WTC11 (cell line): ENCODE measurements around the gene NOP16. TPM values are rescaled to one million over a fixed set of nuclear protein-coding genes. Genes with fewer than 3 reads are reported as not detected.

Experiments
- ATAC-seq: fragments of 200-7000 bp; cut with Tn5 transposase; 2 replicates; pipeline ENCODE4 v1.10.0; 2021; ENCODE audit warnings: mild to moderate bottlenecking, moderate library complexity
- CTCF ChIA-PET: fragments of 300-600 bp; sonication (Branson Sonifier 250); formaldehyde crosslinking; loops from one replicate; lab custom pipeline; 2021; ENCODE audit warnings: antibody characterized with exemption; lab: Charles Lee
- POLR2A ChIA-PET: fragments of 350-600 bp; sonication (Branson Sonifier 250); formaldehyde crosslinking; loops from one replicate; lab custom pipeline; 2021; ENCODE audit warnings: antibody characterized with exemption; lab: Charles Lee
- DNase-seq: peaks from one replicate; pipeline ENCODE4 v3.0.0; 2021; ENCODE audit warnings: low spot score
- H3K27ac Mint-ChIP-seq: 2 replicates; pipeline ENCODE4 v1.8.0; 2021; ENCODE audit warnings: mixed read lengths
- H3K27me3 Mint-ChIP-seq: 2 replicates; pipeline ENCODE4 v1.8.0; 2021; ENCODE audit warnings: low read depth, mild to moderate bottlenecking, moderate library complexity, mixed read lengths
- H3K36me3 Mint-ChIP-seq: 2 replicates; pipeline ENCODE4 v1.8.0; 2021; ENCODE audit warnings: mixed read lengths
- H3K4me1 Mint-ChIP-seq: 2 replicates; pipeline ENCODE4 v1.8.0; 2022; ENCODE audit warnings: mixed read lengths
- H3K4me3 Mint-ChIP-seq: 2 replicates; pipeline ENCODE4 v1.8.0; 2021; ENCODE audit warnings: mild to moderate bottlenecking, moderate library complexity, mixed read lengths
- H3K9me3 Mint-ChIP-seq: 2 replicates; pipeline ENCODE4 v1.8.0; 2021; ENCODE audit warnings: mixed read lengths
- FOXP1 ChIP-seq: sonication (generic); formaldehyde crosslinking; IDR thresholded peaks from 2 replicates; pipeline ENCODE4 v1.8.0; 2022; ENCODE audit warnings: missing genetic modification reagents, mild to moderate bottlenecking, moderate library complexity, borderline replicate concordance
- MYBL2 ChIP-seq: sonication (generic); formaldehyde crosslinking; IDR thresholded peaks from 2 replicates; pipeline ENCODE4 v1.8.1; 2023; ENCODE audit warnings: mild to moderate bottlenecking, moderate library complexity, missing genetic modification reagents
- NFATC4 ChIP-seq: fragments of 250-450 bp; sonication (Bioruptor Pico); IDR thresholded peaks from 2 replicates; pipeline ENCODE4 v1.9.0; 2021; ENCODE audit warnings: mild to moderate bottlenecking
- NR1H2 ChIP-seq: sonication (generic); formaldehyde crosslinking; IDR thresholded peaks from 2 replicates; pipeline ENCODE4 v1.9.0; 2021; ENCODE audit warnings: mild to moderate bottlenecking, moderate library complexity, missing genetic modification reagents
- NR3C1 ChIP-seq: sonication (generic); formaldehyde crosslinking; conservative IDR thresholded peaks from 2 replicates; pipeline ENCODE4 v1.8.1; 2023; ENCODE audit warnings: low read depth, mild to moderate bottlenecking, missing genetic modification reagents
- TCF7 ChIP-seq: sonication (generic); formaldehyde crosslinking; IDR thresholded peaks from 2 replicates; pipeline ENCODE4 v1.8.0; 2022; ENCODE audit warnings: mild to moderate bottlenecking, low read depth, missing genetic modification reagents, moderate library complexity
- TEAD1 ChIP-seq: sonication (generic); formaldehyde crosslinking; IDR thresholded peaks from 2 replicates; pipeline ENCODE4 v1.8.0; 2022; ENCODE audit warnings: mild to moderate bottlenecking, missing genetic modification reagents
- ZNF121 ChIP-seq: sonication (generic); formaldehyde crosslinking; IDR thresholded peaks from 2 replicates; pipeline ENCODE4 v1.8.0; 2023; ENCODE audit warnings: missing genetic modification reagents
- ZNF317 ChIP-seq: sonication (generic); formaldehyde crosslinking; IDR thresholded peaks from 2 replicates; pipeline ENCODE4 v1.8.1; 2023; ENCODE audit warnings: low read depth, mild to moderate bottlenecking, moderate library complexity, missing genetic modification reagents, borderline replicate concordance
- ZNF423 ChIP-seq: fragments of 250-450 bp; sonication (Bioruptor Pico); IDR thresholded peaks from 2 replicates; pipeline ENCODE4 v2.1.2; 2022; ENCODE audit warnings: mild to moderate bottlenecking, moderate library complexity
- total RNA-seq: library from RNA; stranded (reverse); gene quantifications from 3 replicates; pipeline ENCODE4 v1.2.3, GENCODE V29; 2021
- TF ChIP-seq, protein P1 (sequence below): sonication (generic); formaldehyde crosslinking; IDR thresholded peaks from 2 replicates; pipeline ENCODE4 v1.8.1; 2023; ENCODE audit warnings: mild to moderate bottlenecking, missing genetic modification reagents, moderate library complexity
- TF ChIP-seq, protein P2 (sequence below): sonication (generic); formaldehyde crosslinking; IDR thresholded peaks from 2 replicates; pipeline ENCODE4 v1.8.0; 2022; ENCODE audit warnings: missing genetic modification reagents
- TF ChIP-seq, protein P3 (sequence below): sonication (generic); formaldehyde crosslinking; IDR thresholded peaks from 2 replicates; pipeline ENCODE4 v1.8.1; 2023; ENCODE audit warnings: mild to moderate bottlenecking, moderate library complexity, missing genetic modification reagents
- TF ChIP-seq, protein P4 (sequence below): fragments of 250-450 bp; sonication (Bioruptor Pico); IDR thresholded peaks from 2 replicates; pipeline ENCODE4 v1.9.0; 2021; ENCODE audit warnings: moderate library complexity, mild to moderate bottlenecking, inconsistent platforms, borderline replicate concordance

NOP16 gene
- total RNA-seq, 1 experiment from 2014 or later = 57.7 TPM

DNA sequence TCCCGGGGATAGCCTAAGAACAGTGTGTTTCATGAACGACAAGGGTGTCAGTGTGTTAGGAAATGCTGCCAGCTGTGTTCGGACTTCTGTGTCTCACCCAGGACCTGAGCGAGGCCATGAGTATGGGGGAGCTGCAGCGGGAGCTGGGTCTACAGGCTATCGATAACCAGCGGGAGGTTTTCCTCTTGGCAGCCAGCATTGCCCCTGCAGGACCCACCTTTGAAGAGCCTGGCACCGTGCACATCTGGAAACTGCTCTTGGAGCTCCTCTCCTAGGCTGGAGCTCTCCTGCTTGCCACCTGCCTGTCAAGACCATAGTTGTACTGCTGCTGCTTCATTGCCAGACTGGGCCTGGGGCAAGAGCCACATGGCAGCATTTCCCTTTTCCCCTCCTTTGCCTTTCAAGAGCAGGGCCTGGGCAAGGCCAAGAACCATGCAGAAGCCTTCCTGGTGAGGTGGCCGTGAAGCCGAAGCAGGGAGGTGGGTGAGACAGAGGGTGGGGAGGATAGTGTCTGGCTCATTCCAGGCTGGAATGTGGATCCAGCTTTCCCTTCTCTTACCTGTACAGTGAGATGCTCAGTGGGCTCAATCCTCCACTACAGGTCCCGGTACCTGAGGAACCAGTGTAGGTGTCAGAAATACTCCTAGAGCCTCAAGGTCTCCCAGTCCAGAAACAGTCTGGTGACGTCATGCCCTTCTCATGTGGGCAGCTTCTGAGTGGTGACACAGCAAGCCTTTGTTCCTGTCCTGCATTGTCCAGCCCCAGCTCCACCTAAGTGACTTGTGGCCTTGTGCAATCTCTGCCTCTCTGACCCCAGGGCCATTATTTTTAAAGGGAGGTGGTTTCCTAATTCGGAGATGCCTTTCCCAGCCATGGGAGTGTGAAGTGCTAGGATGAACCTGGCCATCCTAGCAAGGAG is 16.5 kb downstream of the NOP16 start:
- Mint-ChIP-seq H3K27ac (no peak overlapping the region), H3K4me3 (no peak overlapping the region), H3K4me1 (no peaks in the 10 kb centered on the region), H3K36me3 (peaks cover 7% of the 10 kb centered on the region; the same call in 1 of the 2 replicates), H3K9me3 (no peaks in the 10 kb centered on the region), H3K27me3 (peaks cover 13% of the 10 kb centered on the region)
- DNase-seq (no peak), ATAC-seq (no peak)
- ChIA-PET POLR2A (no interaction called here), CTCF (interaction anchor here (0.5 to 0.9 kb wide), 2 partner anchors 89 to 500 kb away, joined by 3 to 4 read pairs; partner anchors contain the start of gene CPLX2)
- TF ChIP-seq TEAD1 (CRISPR knock-in tag) (no peak), TCF7 (CRISPR knock-in tag) (no peak), NFATC4 (CRISPR knock-in tag) (no peak), NR1H2 (no peak), ZNF317 (CRISPR knock-in tag) (no peak)
- TF ChIP-seq, protein P1, sequence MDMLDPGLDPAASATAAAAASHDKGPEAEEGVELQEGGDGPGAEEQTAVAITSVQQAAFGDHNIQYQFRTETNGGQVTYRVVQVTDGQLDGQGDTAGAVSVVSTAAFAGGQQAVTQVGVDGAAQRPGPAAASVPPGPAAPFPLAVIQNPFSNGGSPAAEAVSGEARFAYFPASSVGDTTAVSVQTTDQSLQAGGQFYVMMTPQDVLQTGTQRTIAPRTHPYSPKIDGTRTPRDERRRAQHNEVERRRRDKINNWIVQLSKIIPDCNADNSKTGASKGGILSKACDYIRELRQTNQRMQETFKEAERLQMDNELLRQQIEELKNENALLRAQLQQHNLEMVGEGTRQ (CRISPR knock-in tag) = no peak
- TF ChIP-seq, all 79 proteins: peak for 0

DNA sequence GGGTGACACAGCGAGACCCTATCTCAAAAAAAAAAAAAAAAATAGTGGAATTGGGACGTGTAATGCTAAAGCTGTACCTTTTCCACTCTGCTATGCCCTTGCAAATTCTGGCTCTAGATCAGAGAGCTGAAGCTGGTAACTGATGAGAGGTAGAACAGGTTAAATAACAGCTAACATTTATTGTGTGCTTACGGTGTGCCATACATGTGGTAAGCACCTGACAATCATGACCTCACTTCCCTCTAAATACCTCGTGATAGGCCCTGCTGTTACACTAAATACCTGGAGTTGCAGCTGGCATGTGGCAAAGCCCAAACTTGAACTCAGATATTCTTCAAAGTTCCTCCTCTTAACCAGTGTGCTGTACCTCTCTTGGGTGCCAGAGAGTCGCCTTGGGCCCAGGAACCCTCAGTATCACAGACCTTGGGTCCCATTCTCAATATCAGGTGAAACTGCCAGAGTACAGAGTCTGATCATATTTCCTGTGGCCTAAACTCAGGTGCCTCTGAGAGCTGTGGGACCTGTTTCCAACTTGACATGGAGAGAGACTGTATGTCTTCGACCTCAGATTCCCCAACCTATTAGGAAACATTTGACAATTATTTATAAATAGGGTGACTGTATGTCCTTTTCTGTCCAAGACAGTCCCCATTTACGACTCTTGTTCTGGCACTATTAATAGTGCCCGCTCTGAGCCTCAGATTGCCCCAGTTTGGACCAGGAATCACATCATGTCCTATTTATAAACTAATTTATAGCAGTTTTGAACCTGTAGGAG is 18.3 kb downstream of the NOP16 start:
- Mint-ChIP-seq H3K9me3 (no peaks in the 10 kb centered on the region), H3K27me3 (peaks cover 23% of the 10 kb centered on the region), H3K4me3 (no peak overlapping the region), H3K36me3 (peaks cover 7% of the 10 kb centered on the region; the same call in 1 of the 2 replicates), H3K4me1 (peaks cover 4% of the 10 kb centered on the region), H3K27ac (no peak overlapping the region)
- ChIA-PET CTCF (no interaction called here), POLR2A (no interaction called here)
- no peak for DNase-seq
- no peak for ATAC-seq
- TF ChIP-seq FOXP1 (CRISPR knock-in tag) (no peak), NR3C1 (CRISPR knock-in tag) (no peak), TCF7 (CRISPR knock-in tag) (no peak), MYBL2 (CRISPR knock-in tag) (no peak), ZNF121 (no peak), ZNF423 (CRISPR knock-in tag) (no peak)
- TF ChIP-seq, protein P2, sequence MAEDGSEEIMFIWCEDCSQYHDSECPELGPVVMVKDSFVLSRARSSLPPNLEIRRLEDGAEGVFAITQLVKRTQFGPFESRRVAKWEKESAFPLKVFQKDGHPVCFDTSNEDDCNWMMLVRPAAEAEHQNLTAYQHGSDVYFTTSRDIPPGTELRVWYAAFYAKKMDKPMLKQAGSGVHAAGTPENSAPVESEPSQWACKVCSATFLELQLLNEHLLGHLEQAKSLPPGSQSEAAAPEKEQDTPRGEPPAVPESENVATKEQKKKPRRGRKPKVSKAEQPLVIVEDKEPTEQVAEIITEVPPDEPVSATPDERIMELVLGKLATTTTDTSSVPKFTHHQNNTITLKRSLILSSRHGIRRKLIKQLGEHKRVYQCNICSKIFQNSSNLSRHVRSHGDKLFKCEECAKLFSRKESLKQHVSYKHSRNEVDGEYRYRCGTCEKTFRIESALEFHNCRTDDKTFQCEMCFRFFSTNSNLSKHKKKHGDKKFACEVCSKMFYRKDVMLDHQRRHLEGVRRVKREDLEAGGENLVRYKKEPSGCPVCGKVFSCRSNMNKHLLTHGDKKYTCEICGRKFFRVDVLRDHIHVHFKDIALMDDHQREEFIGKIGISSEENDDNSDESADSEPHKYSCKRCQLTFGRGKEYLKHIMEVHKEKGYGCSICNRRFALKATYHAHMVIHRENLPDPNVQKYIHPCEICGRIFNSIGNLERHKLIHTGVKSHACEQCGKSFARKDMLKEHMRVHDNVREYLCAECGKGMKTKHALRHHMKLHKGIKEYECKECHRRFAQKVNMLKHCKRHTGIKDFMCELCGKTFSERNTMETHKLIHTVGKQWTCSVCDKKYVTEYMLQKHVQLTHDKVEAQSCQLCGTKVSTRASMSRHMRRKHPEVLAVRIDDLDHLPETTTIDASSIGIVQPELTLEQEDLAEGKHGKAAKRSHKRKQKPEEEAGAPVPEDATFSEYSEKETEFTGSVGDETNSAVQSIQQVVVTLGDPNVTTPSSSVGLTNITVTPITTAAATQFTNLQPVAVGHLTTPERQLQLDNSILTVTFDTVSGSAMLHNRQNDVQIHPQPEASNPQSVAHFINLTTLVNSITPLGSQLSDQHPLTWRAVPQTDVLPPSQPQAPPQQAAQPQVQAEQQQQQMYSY = no peak
- TF ChIP-seq, protein P3, sequence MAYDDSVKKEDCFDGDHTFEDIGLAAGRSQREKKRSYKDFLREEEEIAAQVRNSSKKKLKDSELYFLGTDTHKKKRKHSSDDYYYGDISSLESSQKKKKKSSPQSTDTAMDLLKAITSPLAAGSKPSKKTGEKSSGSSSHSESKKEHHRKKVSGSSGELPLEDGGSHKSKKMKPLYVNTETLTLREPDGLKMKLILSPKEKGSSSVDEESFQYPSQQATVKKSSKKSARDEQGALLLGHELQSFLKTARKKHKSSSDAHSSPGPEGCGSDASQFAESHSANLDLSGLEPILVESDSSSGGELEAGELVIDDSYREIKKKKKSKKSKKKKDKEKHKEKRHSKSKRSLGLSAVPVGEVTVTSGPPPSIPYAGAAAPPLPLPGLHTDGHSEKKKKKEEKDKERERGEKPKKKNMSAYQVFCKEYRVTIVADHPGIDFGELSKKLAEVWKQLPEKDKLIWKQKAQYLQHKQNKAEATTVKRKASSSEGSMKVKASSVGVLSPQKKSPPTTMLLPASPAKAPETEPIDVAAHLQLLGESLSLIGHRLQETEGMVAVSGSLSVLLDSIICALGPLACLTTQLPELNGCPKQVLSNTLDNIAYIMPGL (CRISPR knock-in tag) = no peak
- TF ChIP-seq, protein P4, sequence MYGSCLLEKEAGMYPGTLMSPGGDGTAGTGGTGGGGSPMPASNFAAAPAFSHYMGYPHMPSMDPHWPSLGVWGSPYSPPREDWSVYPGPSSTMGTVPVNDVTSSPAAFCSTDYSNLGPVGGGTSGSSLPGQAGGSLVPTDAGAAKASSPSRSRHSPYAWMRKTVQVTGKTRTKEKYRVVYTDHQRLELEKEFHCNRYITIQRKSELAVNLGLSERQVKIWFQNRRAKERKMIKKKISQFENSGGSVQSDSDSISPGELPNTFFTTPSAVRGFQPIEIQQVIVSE (CRISPR knock-in tag) = no peak
